ENCODE results near the gene SLC44A4.
"Not testable (repeated sequence)": the region's sequence is repeated elsewhere in the genome, so short reads cannot be mapped to it uniquely, and the experiment has no call there.

The SLC44A4 gene

DNA sequence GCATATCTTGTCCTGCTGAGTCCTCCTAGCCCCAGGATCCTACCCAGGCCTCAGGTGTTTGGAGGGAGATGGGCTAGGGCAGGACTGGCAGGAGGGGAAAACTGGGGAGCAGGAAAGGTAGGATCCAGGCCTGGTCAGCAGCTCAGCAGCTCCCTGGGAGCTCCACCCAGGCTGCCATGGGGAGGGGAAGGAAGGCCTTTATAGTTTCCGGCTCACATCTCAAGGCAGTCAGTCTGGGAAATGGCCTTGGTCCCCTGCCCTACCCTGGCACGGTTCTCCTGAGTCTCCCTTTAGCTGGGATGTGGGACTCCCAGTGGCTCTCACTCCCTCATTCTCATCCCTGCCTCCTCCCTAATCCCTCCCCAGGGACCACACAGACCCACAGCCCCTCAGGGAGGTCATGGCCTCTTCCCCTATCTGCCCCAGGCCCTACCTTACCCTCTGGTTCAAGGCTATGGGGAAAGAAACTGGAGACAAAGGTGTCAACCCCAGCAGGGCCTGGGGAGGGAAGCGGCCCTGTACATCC lies 1.6 kb downstream of the SLC44A4 start:
- H3K4me1 ChIP-seq (ENCODE audit: control insufficient read depth, insufficient read depth, low read length): no peaks in the 10 kb centered on the region
- peaks cover 20% of the 10 kb centered on the region for H3K36me3 ChIP-seq (ENCODE audit: control insufficient read depth, insufficient read depth, low read length)
- no peak overlapping the region for H3K9ac ChIP-seq (ENCODE audit: low read depth, low read length)
- H3K4me3 ChIP-seq (ENCODE audit: low read depth, low read length): no peak overlapping the region
- H3K9me3 ChIP-seq (ENCODE audit: control insufficient read depth, insufficient read depth, low read length): no peaks in the 10 kb centered on the region
- no peaks in the 10 kb centered on the region for H3K27me3 ChIP-seq (ENCODE audit: control insufficient read depth, insufficient read depth, low read length)

DNA sequence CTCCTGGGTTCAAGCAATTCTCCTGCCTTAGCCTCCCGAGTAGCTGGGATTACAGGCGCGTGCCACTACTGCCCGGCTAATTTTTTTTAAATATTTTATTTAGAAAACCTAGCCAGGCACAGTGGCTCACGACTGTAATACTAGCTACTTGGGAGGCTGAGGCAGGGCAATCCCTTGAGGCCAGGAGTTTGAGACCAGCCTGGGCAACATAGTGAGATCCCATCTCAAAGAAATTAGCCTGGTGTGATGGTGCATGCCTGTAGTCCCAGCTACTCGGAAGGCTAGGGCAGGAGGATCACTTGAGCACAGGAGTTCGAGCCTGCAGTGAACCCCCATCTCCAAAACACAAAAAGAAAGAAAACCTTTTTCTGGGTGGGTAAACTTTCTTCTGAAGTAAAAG lies 2.4 kb downstream of the SLC44A4 start:
- no peaks in the 10 kb centered on the region for H3K4me1 ChIP-seq (ENCODE audit: control insufficient read depth, insufficient read depth, low read length)
- no peaks in the 10 kb centered on the region for H3K9me3 ChIP-seq (ENCODE audit: control insufficient read depth, insufficient read depth, low read length)
- H3K4me3 ChIP-seq (ENCODE audit: low read depth, low read length): no peak overlapping the region
- no peak overlapping the region for H3K9ac ChIP-seq (ENCODE audit: low read depth, low read length)
- H3K27me3 ChIP-seq (ENCODE audit: control insufficient read depth, insufficient read depth, low read length): no peaks in the 10 kb centered on the region
- peaks cover 18% of the 10 kb centered on the region for H3K36me3 ChIP-seq (ENCODE audit: control insufficient read depth, insufficient read depth, low read length)

DNA sequence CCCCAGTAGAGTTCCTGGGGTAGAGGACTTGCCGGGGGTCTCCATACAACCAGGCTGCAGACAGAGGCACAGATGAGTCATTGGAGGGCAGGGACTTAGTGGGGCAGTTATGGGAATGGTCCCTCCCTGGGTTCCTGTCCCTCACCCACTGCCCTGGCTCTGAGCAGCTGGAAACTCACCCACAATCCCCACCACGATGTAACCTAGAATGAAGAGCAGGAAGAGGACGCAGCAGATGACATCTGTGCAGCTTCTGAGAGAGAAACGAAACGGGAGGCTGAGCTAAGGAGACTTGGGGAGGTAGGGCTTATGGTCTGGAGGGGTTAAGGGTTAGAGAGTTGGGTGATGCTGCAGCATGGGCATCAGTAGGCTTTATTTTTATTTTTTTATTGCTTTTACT lies 2.9 kb downstream of the SLC44A4 start:
- no peaks in the 10 kb centered on the region for H3K9me3 ChIP-seq (ENCODE audit: control insufficient read depth, insufficient read depth, low read length)
- H3K4me1 ChIP-seq (ENCODE audit: control insufficient read depth, insufficient read depth, low read length): peaks cover 5% of the 10 kb centered on the region
- H3K9ac ChIP-seq (ENCODE audit: low read depth, low read length): no peak overlapping the region
- H3K36me3 ChIP-seq (ENCODE audit: control insufficient read depth, insufficient read depth, low read length): peaks cover 13% of the 10 kb centered on the region
- no peaks in the 10 kb centered on the region for H3K27me3 ChIP-seq (ENCODE audit: control insufficient read depth, insufficient read depth, low read length)
- H3K4me3 ChIP-seq (ENCODE audit: low read depth, low read length): no peak overlapping the region

DNA sequence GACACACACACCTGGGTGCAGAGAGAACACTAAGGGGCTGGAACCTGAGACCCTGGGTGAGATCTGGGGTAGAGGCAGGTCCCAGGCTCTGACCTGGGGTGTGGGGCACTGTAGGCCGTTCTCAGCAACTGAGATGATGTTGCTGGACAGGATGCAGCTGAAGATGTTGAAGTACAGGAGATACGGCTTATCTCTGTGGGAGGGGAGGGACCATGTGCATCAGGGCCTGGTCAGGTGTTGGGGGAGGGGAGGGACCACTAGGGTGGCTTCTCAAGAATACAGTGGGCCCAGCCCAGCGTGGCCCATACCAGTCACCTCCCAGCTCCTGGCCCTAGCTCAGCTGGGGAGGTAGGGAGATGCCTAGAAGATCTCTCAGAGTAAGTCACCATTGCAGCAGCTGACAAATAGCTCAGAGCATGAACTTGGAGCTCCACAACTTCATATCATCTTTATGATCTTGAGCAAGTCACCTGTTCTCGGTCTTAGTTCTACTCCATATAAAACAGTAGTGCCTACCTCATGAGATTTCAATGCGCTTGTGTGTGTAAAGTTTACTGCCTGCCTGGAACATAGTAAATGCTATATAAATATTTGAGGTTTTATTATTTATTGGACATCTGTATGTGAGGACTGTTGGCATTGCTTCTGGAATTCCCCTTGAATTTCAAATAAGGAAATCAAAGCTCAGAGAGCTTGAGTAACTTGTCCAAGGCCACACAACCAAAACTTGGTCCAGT lies 3.8 kb downstream of the SLC44A4 start:
- peaks cover 5% of the 10 kb centered on the region for H3K36me3 ChIP-seq (ENCODE audit: control insufficient read depth, insufficient read depth, low read length)
- H3K9me3 ChIP-seq (ENCODE audit: control insufficient read depth, insufficient read depth, low read length): no peaks in the 10 kb centered on the region
- no peak overlapping the region for H3K9ac ChIP-seq (ENCODE audit: low read depth, low read length)
- H3K4me1 ChIP-seq (ENCODE audit: control insufficient read depth, insufficient read depth, low read length): peaks cover 5% of the 10 kb centered on the region
- no peak overlapping the region for H3K4me3 ChIP-seq (ENCODE audit: low read depth, low read length)
- H3K27me3 ChIP-seq (ENCODE audit: control insufficient read depth, insufficient read depth, low read length): no peaks in the 10 kb centered on the region

DNA sequence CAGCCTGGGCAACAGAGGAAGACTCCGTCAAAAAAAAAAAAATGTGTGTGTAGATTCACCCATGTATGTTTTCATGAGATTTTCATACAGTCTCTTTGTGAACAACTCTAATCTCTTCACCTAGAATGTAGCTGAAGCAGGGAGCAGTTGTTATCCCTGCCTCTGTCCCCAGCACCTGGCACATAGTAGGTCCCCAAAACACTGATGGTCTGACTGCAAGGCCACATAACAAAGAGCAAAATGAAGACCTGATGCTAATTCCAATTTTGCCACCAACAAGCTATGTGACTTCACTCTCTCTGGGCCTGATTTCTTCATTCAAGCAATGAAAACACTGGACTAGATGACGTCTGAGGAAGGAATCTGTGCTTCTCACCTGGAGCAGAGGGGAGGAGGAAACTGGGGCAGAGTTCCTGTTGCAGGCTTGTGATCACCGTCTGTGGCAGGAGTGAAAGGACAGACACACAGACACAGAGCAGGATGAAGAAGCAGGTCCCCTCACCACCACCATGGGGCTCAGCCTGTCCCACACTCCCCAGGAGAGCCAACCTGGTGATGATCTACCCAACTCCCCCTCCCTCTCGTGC lies 4.6 kb downstream of the SLC44A4 start:
- Histone ChIP-seq H3K36me3 (ENCODE audit: control insufficient read depth, insufficient read depth, low read length) (no peaks in the 10 kb centered on the region), H3K4me1 (ENCODE audit: control insufficient read depth, insufficient read depth, low read length) (peaks cover 5% of the 10 kb centered on the region), H3K9me3 (ENCODE audit: control insufficient read depth, insufficient read depth, low read length) (no peaks in the 10 kb centered on the region), H3K4me3 (ENCODE audit: low read depth, low read length) (no peak overlapping the region), H3K27me3 (ENCODE audit: control insufficient read depth, insufficient read depth, low read length) (no peaks in the 10 kb centered on the region), H3K9ac (ENCODE audit: low read depth, low read length) (no peak overlapping the region)

DNA sequence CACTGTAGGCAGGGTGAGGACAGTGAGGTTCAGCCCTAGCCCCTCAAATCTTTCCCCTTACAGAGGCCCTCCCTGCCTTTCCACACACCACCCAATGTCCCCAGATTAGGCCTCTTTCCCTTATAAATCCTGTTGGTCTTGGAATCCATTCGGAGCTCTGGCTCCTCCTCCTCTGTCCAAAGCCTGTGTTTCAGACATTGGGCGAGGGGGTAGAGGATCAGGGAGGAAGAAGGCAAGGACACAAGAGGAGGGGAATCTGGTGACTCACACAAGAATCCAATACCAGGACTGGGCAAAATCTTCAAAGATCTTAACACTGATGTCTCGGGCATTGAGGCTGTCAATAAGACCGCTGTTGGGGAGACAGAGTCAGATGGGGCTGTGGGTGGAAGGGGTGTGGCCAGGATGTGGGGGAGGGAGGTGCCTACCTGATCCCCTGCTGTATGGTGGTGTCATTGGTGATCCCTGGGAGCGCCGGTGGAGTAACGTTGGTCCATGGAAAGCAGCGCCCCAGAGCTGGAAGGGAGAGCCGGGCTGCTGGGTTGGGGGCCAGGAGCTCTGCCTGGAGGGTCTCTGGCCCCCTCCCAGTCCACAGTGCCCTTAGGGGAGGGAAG lies 7.6 kb downstream of the SLC44A4 start:
- H3K36me3 ChIP-seq (ENCODE audit: control insufficient read depth, insufficient read depth, low read length): no peaks in the 10 kb centered on the region
- no peaks in the 10 kb centered on the region for H3K9me3 ChIP-seq (ENCODE audit: control insufficient read depth, insufficient read depth, low read length)
- no peak overlapping the region for H3K4me3 ChIP-seq (ENCODE audit: low read depth, low read length)
- no peaks in the 10 kb centered on the region for H3K27me3 ChIP-seq (ENCODE audit: control insufficient read depth, insufficient read depth, low read length)
- H3K9ac ChIP-seq (ENCODE audit: low read depth, low read length): no peak overlapping the region
- H3K4me1 ChIP-seq (ENCODE audit: control insufficient read depth, insufficient read depth, low read length): peaks cover 5% of the 10 kb centered on the region

DNA sequence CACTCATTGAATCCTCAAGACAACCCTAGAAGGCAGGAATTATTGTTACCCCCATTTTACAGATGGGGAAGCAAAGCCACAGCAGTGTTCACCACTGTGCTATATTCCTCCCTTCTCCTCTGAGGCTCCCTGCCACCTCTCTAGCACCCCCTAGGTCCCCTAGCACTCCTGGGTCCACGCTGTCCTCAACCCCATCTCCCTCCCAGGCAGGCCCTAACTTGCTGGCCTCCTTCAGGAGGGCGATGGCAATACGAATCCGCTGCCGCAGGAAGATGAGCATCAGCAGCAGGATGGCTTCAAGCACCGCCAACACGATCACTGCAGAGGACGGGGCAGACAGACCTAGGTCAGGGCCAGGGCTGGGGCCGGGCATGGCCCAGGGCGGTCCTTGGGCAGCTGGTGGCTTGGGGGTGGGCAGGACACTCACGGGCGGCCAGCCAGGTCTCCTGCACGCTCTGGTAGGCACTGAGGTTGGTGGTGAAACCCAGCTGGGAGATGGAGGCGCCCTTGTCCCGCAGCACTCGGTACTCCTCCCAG lies 8.3 kb downstream of the SLC44A4 start:
- Histone ChIP-seq H3K4me3 (ENCODE audit: low read depth, low read length) (no peak overlapping the region), H3K36me3 (ENCODE audit: control insufficient read depth, insufficient read depth, low read length) (no peaks in the 10 kb centered on the region), H3K4me1 (ENCODE audit: control insufficient read depth, insufficient read depth, low read length) (peaks cover 5% of the 10 kb centered on the region), H3K9ac (ENCODE audit: low read depth, low read length) (no peak overlapping the region), H3K27me3 (ENCODE audit: control insufficient read depth, insufficient read depth, low read length) (no peaks in the 10 kb centered on the region), H3K9me3 (ENCODE audit: control insufficient read depth, insufficient read depth, low read length) (no peaks in the 10 kb centered on the region)

DNA sequence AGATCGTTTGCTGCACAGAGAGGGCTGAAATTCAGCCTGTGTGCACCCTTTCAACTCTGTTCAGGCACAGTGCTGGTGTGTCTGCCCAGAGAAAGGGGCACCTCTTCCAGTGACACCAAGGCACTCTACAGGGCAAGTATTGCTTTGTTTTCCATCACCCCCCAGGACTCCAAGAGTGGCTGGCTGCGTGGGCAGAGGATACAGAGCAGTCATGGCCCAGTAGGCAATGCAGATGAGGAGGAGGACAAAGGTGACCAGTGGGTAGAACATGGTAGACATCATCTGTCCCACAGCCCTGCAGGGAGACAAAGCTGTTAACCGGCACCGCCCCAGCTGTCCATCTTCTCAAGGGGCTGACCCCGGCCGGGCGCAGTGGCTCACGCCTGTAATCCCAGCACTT lies 9.5 kb downstream of the SLC44A4 start:
- H3K4me3 ChIP-seq (ENCODE audit: low read depth, low read length): no peak overlapping the region
- H3K9me3 ChIP-seq (ENCODE audit: control insufficient read depth, insufficient read depth, low read length): no peaks in the 10 kb centered on the region
- H3K9ac ChIP-seq (ENCODE audit: low read depth, low read length): no peak overlapping the region
- no peaks in the 10 kb centered on the region for H3K36me3 ChIP-seq (ENCODE audit: control insufficient read depth, insufficient read depth, low read length)
- H3K4me1 ChIP-seq (ENCODE audit: control insufficient read depth, insufficient read depth, low read length): peaks cover 5% of the 10 kb centered on the region
- no peaks in the 10 kb centered on the region for H3K27me3 ChIP-seq (ENCODE audit: control insufficient read depth, insufficient read depth, low read length)

DNA sequence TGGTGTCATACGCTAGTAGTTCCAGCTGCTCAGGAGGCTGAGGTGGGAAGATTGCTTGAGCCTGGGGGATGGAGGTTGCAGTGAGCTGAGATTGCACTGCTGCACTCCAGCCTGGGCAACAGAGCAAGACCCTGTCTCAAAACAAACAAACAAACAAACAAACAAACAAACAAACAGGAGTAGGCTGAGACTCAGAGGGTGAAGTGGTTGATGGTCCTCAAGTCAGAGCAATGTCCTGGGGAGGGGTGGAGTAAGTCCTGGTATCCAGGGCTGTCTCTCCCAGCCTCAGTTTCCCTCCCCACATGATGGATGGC lies 10.2 kb downstream of the SLC44A4 start:
- not testable (repeated sequence) for H3K9me3 ChIP-seq (ENCODE audit: control insufficient read depth, insufficient read depth, low read length); H3K27me3 ChIP-seq (ENCODE audit: control insufficient read depth, insufficient read depth, low read length); H3K36me3 ChIP-seq (ENCODE audit: control insufficient read depth, insufficient read depth, low read length); H3K4me3 ChIP-seq (ENCODE audit: low read depth, low read length); H3K9ac ChIP-seq (ENCODE audit: low read depth, low read length); H3K4me1 ChIP-seq (ENCODE audit: control insufficient read depth, insufficient read depth, low read length)

DNA sequence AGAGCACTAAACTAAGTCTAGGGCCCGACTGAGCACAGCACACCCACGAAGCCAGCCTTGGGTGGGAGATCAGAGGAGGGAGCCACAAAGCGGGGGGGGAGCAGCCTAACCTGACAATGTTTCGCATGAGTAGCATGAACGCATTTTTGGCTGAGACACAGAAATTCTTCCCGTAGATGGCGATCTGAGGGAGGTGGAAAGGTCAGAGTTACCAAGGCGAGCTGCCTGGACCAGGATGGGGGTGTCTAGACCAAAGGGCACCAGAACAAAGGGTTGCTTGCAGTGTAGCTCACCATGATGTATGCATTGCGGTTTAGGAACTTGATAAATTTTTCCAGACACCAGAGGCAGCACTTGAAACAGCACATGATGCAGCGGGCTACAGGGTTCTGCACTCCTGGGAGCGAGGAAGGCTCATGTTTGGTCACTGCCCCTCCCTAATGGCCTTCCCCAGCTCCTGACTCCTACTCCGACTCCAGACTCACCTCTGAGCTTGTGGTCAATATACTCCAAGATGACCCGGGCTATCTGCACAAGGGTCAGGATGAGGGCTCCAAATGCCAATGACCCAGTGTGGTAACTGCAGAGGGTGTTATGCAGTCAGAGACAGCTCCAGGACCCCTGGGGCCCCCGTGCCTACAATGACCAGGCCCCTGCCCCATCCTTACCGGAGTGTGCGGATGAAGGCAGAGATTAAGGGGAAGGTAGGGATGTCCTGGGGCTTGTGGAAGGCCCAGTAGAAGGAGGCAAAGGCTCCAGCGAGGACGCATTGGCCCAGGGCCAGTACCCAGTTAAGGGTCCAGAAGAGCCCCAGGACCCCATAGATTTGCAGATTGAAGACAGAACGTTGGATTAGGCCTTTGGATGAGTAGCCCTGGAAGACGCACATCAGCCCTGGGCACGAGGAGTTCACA lies 13.3 kb downstream of the SLC44A4 start:
- Histone ChIP-seq H3K36me3 (ENCODE audit: control insufficient read depth, insufficient read depth, low read length) (peaks cover 3% of the 10 kb centered on the region), H3K27me3 (ENCODE audit: control insufficient read depth, insufficient read depth, low read length) (no peaks in the 10 kb centered on the region), H3K9me3 (ENCODE audit: control insufficient read depth, insufficient read depth, low read length) (no peaks in the 10 kb centered on the region), H3K4me3 (ENCODE audit: low read depth, low read length) (no peak overlapping the region), H3K9ac (ENCODE audit: low read depth, low read length) (no peak overlapping the region), H3K4me1 (ENCODE audit: control insufficient read depth, insufficient read depth, low read length) (no peaks in the 10 kb centered on the region)

DNA sequence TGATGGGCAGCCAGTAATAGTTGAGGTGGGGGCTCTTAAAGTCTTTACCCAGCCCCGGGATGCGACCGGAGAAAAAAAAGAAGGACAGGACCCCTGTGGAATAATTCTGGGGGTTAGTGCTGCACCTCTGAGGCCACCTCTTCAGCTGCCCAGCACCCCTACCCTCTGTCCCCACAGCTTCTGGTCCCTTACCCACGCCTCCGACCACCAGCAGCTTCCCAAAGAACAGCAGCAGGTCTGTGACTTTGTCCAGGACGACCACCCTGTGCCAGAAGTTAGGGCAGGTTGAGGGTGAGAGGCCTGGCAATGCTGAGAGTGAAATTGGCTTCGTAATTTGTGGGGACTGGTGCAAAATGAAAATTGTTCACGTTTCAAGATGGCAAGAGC lies 14.0 kb downstream of the SLC44A4 start:
- no peak overlapping the region for H3K4me3 ChIP-seq (ENCODE audit: low read depth, low read length)
- no peaks in the 10 kb centered on the region for H3K27me3 ChIP-seq (ENCODE audit: control insufficient read depth, insufficient read depth, low read length)
- H3K4me1 ChIP-seq (ENCODE audit: control insufficient read depth, insufficient read depth, low read length): no peaks in the 10 kb centered on the region
- H3K9ac ChIP-seq (ENCODE audit: low read depth, low read length): no peak overlapping the region
- H3K9me3 ChIP-seq (ENCODE audit: control insufficient read depth, insufficient read depth, low read length): no peaks in the 10 kb centered on the region
- H3K36me3 ChIP-seq (ENCODE audit: control insufficient read depth, insufficient read depth, low read length): peaks cover 6% of the 10 kb centered on the region
